ENCODE results near the gene MBD1. TPM values are rescaled to one million over a fixed set of nuclear protein-coding genes. Genes with fewer than 3 reads are reported as not detected.

The MBD1 gene
- total RNA-seq, 4 donors from 2014 or later = 71.1 to 91.0 (median 82.2) TPM

- H3K27me3 ChIP-seq = no peaks in the 10 kb centered on the region
- peaks cover 0 to 34% (median 21%) of the 10 kb centered on the region in 3 donors for H3K4me1 ChIP-seq
- no peak for TF ChIP-seq CTCF (IDR thresholded peaks at IDR 0.05)
- no peak for TF ChIP-seq POLR2AphosphoS5 (IDR thresholded peaks at IDR 0.05)
- no peak for TF ChIP-seq EP300 (IDR thresholded peaks at IDR 0.05)
- TF ChIP-seq POLR2A (IDR thresholded peaks at IDR 0.05) = no peak
- H3K9me3 ChIP-seq = no peaks in the 10 kb centered on the region
- H3K4me3 ChIP-seq = no peak overlapping the region
- no peak overlapping the region for H3K27ac ChIP-seq
- WGBS, 2 donors (ENCODE audit: low coverage in 1 of 2) = 56 to 84% methylated on average over 2 to 6 of the region's 6 CpGs
- peaks cover 0 to 73% of the 10 kb centered on the region in 2 donors for H3K36me3 ChIP-seq
- ATAC-seq = no peak
Measured at GRCh38 chr18:50277942-50278341, 3.4 kb downstream of the MBD1 start.

- H3K4me3 ChIP-seq = no peak overlapping the region
- no peak overlapping the region for H3K27ac ChIP-seq
- H3K9me3 ChIP-seq = no peaks in the 10 kb centered on the region
- no peak for ATAC-seq
- H3K27me3 ChIP-seq = no peaks in the 10 kb centered on the region
- TF ChIP-seq CTCF (IDR thresholded peaks at IDR 0.05) = no peak
- peaks cover 0 to 81% of the 10 kb centered on the region in 2 donors for H3K36me3 ChIP-seq
- WGBS, 2 donors (ENCODE audit: low coverage in 1 of 2) = 86% methylated on average over 4 of the region's 4 CpGs; no CpG with 5 or more reads in 1 of the 2 donors
- H3K4me1 ChIP-seq = peaks cover 0 to 24% (median 17%) of the 10 kb centered on the region in 3 donors
Measured at GRCh38 chr18:50276452-50276851, 4.9 kb downstream of the MBD1 start.

GRCh38 chr18:50275503-50276036 lies 5.8 kb downstream of the MBD1 start:
- Histone ChIP-seq H3K9me3 (no peaks in the 10 kb centered on the region), H3K27ac (no peak overlapping the region), H3K27me3 (no peaks in the 10 kb centered on the region), H3K36me3 (peaks cover 0 to 89% of the 10 kb centered on the region in 2 donors), H3K4me3 (no peak overlapping the region), H3K4me1 (peaks cover 0 to 21% (median 16%) of the 10 kb centered on the region in 3 donors)
- TF ChIP-seq POLR2AphosphoS5 (IDR thresholded peaks at IDR 0.05) = no peak
- no peak for TF ChIP-seq CTCF (IDR thresholded peaks at IDR 0.05)
- no peak for TF ChIP-seq EP300 (IDR thresholded peaks at IDR 0.05)
- TF ChIP-seq POLR2A (IDR thresholded peaks at IDR 0.05) = no peak
- WGBS, 2 donors (ENCODE audit: low coverage in 1 of 2) = 78 to 94% methylated on average over 2 to 5 of the region's 19 CpGs
- no peak for ATAC-seq

GRCh38 chr18:50274941-50275340 lies 6.4 kb downstream of the MBD1 start:
- H3K36me3 ChIP-seq = peaks cover 0 to 95% of the 10 kb centered on the region in 2 donors
- no peak overlapping the region for H3K27ac ChIP-seq
- WGBS, 2 donors (ENCODE audit: low coverage in 1 of 2) = no CpG with 5 or more reads among the region's 10 CpGs
- TF ChIP-seq CTCF (IDR thresholded peaks at IDR 0.05) (no peak), EP300 (IDR thresholded peaks at IDR 0.05) (no peak), POLR2A (IDR thresholded peaks at IDR 0.05) (no peak), POLR2AphosphoS5 (IDR thresholded peaks at IDR 0.05) (no peak)
- H3K4me1 ChIP-seq = peaks cover 0 to 15% (median 9%) of the 10 kb centered on the region in 3 donors
- H3K9me3 ChIP-seq = no peaks in the 10 kb centered on the region
- ATAC-seq = no peak
- H3K4me3 ChIP-seq = no peak overlapping the region
- no peaks in the 10 kb centered on the region for H3K27me3 ChIP-seq

- Histone ChIP-seq H3K4me1 (peaks cover 0 to 6% (median 3%) of the 10 kb centered on the region in 3 donors), H3K27me3 (no peaks in the 10 kb centered on the region), H3K36me3 (peaks cover 0 to 95% of the 10 kb centered on the region in 2 donors), H3K4me3 (no peak overlapping the region), H3K9me3 (no peaks in the 10 kb centered on the region), H3K27ac (no peak overlapping the region)
- TF ChIP-seq POLR2A (IDR thresholded peaks at IDR 0.05) (no peak), CTCF (IDR thresholded peaks at IDR 0.05) (no peak)
- ATAC-seq = no peak
- 100% methylated on average over 1 of the region's 17 CpGs; no CpG with 5 or more reads in 1 of the 2 donors for WGBS, 2 donors (ENCODE audit: low coverage in 1 of 2)
Measured at GRCh38 chr18:50274044-50274442, 7.3 kb downstream of the MBD1 start.
